B cell (primary cell): ENCODE results near the gene DCP2.

Experiments
- CTCF ChIP-seq: fragments of 200-600 bp; IDR thresholded peaks from one replicate; pipeline ENCODE4 v1.8.0; 2022; ENCODE audit warnings: antibody characterized with exemption, mild to moderate bottlenecking
- EZH2 ChIP-seq: IDR thresholded peaks from 2 replicates; pipeline ENCODE4 v1.6.1; 2012; ENCODE audit warnings: borderline replicate concordance, low read depth, mild to moderate bottlenecking, moderate library complexity, low read length; ENCODE audit not compliant: insufficient read depth, poor library complexity, severe bottlenecking

GRCh38 chr5:112998296-112998695 is 21.7 kb downstream of the DCP2 start:
- TF ChIP-seq CTCF, result no peak
- TF ChIP-seq EZH2, result no peak
